ENCODE measurements around the gene MAN1B1.

GRCh38 chr9:137082222-137082924 is 4.4 kb upstream of the MAN1B1 start:
- no peak for TF ChIP-seq POLR2AphosphoS5 (IDR thresholded peaks at IDR 0.05; ENCODE audit: low read depth, low read length)
- no peak for TF ChIP-seq SIN3A (IDR thresholded peaks at IDR 0.05; ENCODE audit: borderline replicate concordance, insufficient read depth, low read length)
- no peak for TF ChIP-seq TAF1 (IDR thresholded peaks at IDR 0.05; ENCODE audit: borderline replicate concordance, insufficient read depth, low read length)
